CD14-positive monocyte (primary cell): ENCODE measurements around the gene BMPR1B. TPM values are rescaled to one million over a fixed set of nuclear protein-coding genes. Genes with fewer than 3 reads are reported as not detected.

Source experiments
- DNase-seq, 3 donors: peaks; one replicate each; pipeline ENCODE4 v3.0.0-alpha.2; 2011 to 2022
- H2AFZ ChIP-seq: 2 replicates; pipeline ENCODE4 v1.6.0; 2012; ENCODE audit warnings: mild to moderate bottlenecking, low read depth, low read length, inconsistent platforms; ENCODE audit not compliant: insufficient read depth, poor library complexity, severe bottlenecking
- H3K27ac ChIP-seq, 2 donors: 1 replicate in 1 of 2; 2 replicates in 1 of 2; pipeline ENCODE4 v1.5.1; 2012 to 2013; ENCODE audit warnings: low read length in 2 of 2, control low read depth in 1 of 2, inconsistent platforms in 1 of 2, low read depth in 1 of 2, mild to moderate bottlenecking in 1 of 2
- H3K27me3 ChIP-seq, 2 donors: one replicate each; pipeline versions ENCODE4 v1.6.0 to v1.6.1; 2011 to 2013; ENCODE audit warnings: low read length in 2 of 2; ENCODE audit not compliant: control insufficient read depth in 2 of 2, insufficient read depth in 2 of 2
- H3K36me3 ChIP-seq, 2 donors: replicated peaks in 1 of 2; 1 replicate in 1 of 2; 2 replicates in 1 of 2; pipeline versions ENCODE4 v1.5.1 to v1.6.1; 2012 to 2013; ENCODE audit warnings: low read length in 2 of 2, control low read depth in 1 of 2, inconsistent platforms in 1 of 2, mild to moderate bottlenecking in 1 of 2; ENCODE audit not compliant: insufficient read depth in 2 of 2, control insufficient read depth in 1 of 2
- H3K4me1 ChIP-seq, 2 donors: 1 replicate in 1 of 2; 2 replicates in 1 of 2; pipeline versions ENCODE4 v1.5.1 to v1.6.1; 2012 to 2013; ENCODE audit warnings: low read length in 2 of 2, control low read depth in 1 of 2, inconsistent platforms in 1 of 2, mild to moderate bottlenecking in 1 of 2, moderate library complexity in 1 of 2; ENCODE audit not compliant: insufficient read depth in 2 of 2, control insufficient read depth in 1 of 2
- H3K4me2 ChIP-seq: replicated peaks from 2 replicates; pipeline ENCODE3; 2012; ENCODE audit warnings: low read length, moderate library complexity, mild to moderate bottlenecking; ENCODE audit not compliant: poor library complexity, severe bottlenecking; ENCODE audit errors: extremely low read depth
- H3K4me3 ChIP-seq, 3 experiments: fragments of 200-600 bp in 1 of 3; sonication (generic) in 1 of 3; replicated peaks in 1 of 3; 1 replicate in 2 of 3; 2 replicates in 1 of 3; pipeline ENCODE4 v1.5.1; 2011 to 2013; ENCODE audit warnings: low read length in 3 of 3, mild to moderate bottlenecking in 3 of 3, control low read depth in 2 of 3, low read depth in 2 of 3, inconsistent platforms in 1 of 3, moderate library complexity in 1 of 3
- H3K79me2 ChIP-seq: 2 replicates; pipeline ENCODE4 v1.6.0; 2012; ENCODE audit warnings: mild to moderate bottlenecking, control low read depth, inconsistent platforms, low read length, moderate library complexity; ENCODE audit not compliant: insufficient read depth
- H3K9ac ChIP-seq: 2 replicates; pipeline ENCODE4 v1.6.0; 2017; ENCODE audit warnings: low read length, mild to moderate bottlenecking; ENCODE audit not compliant: insufficient read depth, poor library complexity, severe bottlenecking
- H3K9me3 ChIP-seq, 2 donors: replicated peaks in 1 of 2; 1 replicate in 1 of 2; 2 replicates in 1 of 2; pipeline versions ENCODE4 v1.5.1 to v1.6.1; 2012 to 2013; ENCODE audit warnings: low read length in 2 of 2, control low read depth in 1 of 2; ENCODE audit not compliant: control insufficient read depth in 1 of 2, insufficient read depth in 1 of 2
- H4K20me1 ChIP-seq: 2 replicates; pipeline ENCODE4 v1.6.0; 2012; ENCODE audit warnings: mild to moderate bottlenecking, low read length, control low read depth, moderate library complexity; ENCODE audit not compliant: insufficient read depth
- H3K27ac Mint-ChIP-seq, 7 donors: one replicate each; pipeline ENCODE4 v1.8.0; 2020; ENCODE audit warnings: mild to moderate bottlenecking in 7 of 7, mixed read lengths in 7 of 7, moderate library complexity in 6 of 7, inconsistent platforms in 2 of 7
- H3K27me3 Mint-ChIP-seq, 3 donors: one replicate each; pipeline ENCODE4 v1.8.0; 2021 to 2022; ENCODE audit warnings: low read depth in 3 of 3, mild to moderate bottlenecking in 3 of 3, mixed read lengths in 3 of 3, moderate library complexity in 3 of 3, inconsistent platforms in 1 of 3
- H3K36me3 Mint-ChIP-seq, 2 donors: one replicate each; pipeline ENCODE4 v1.8.0; 2020; ENCODE audit warnings: mixed read lengths in 2 of 2, inconsistent platforms in 1 of 2, mild to moderate bottlenecking in 1 of 2
- H3K4me1 Mint-ChIP-seq: one replicate; pipeline ENCODE4 v1.8.0; 2020; ENCODE audit warnings: mild to moderate bottlenecking, mixed read lengths
- H3K4me3 Mint-ChIP-seq, 2 donors: one replicate each; pipeline ENCODE4 v1.8.0; 2020; ENCODE audit warnings: mild to moderate bottlenecking in 2 of 2, mixed read lengths in 2 of 2, moderate library complexity in 1 of 2
- H3K9me3 Mint-ChIP-seq, 7 donors: one replicate each; pipeline ENCODE4 v1.8.0; 2020 to 2022; ENCODE audit warnings: mixed read lengths in 7 of 7, mild to moderate bottlenecking in 6 of 7, moderate library complexity in 6 of 7, inconsistent platforms in 2 of 7
- WGBS: methylation state at CpG from one replicate; pipeline ENCODE4 v1.1.5; 2013; ENCODE audit warnings: missing lambda C conversion rate; ENCODE audit not compliant: insufficient coverage; 5-methylcytosine and 5-hydroxymethylcytosine counted together
- intact Hi-C, 2 donors: fragments of 100-400 bp; cut with micrococcal nuclease; formaldehyde crosslinking; loops; one replicate each; pipeline versions ENCODE4 v1.15.0 to v1.15.1; 2023
- polyA plus RNA-seq, 3 donors: library from polyadenylated mRNA; depleted of rRNA in 1 of 3; unstranded in 2 of 3; stranded (reverse) in 1 of 3; fragments of 300-500 nt in 2 of 3; fragments of >200 nt in 1 of 3; fragmentation: Illumina TruSeq in 2 of 3; gene quantifications; 1 replicate in 2 of 3; 2 replicates in 1 of 3; pipeline ENCODE4 v1.2.3, GENCODE V29; 2012 to 2021
- TF ChIP-seq, protein P1 (sequence below): fragments of 200-600 bp; IDR thresholded peaks from one replicate; pipeline ENCODE4 v1.8.0; 2022; ENCODE audit warnings: antibody characterized with exemption, mild to moderate bottlenecking

Gene BMPR1B
- polyA plus RNA-seq, 3 donors: not detected

DNA sequence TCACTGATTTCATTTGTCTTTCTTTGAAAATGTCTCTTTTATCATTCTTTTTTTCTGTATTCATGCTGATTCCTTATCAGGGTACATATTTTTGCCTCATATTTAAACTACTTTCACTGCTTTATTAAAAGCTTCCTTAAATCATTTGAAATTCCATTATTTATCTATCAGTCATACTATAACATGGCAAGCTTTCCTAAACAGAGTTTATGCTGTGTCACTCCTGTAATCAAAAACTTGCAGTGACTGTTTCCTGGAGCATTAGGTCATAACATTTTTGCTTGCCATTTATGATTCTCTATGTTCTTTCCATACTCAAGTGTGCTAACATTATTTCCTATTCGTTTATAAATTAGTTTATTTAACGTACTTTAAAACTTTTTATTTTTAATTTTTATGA, 203.7 kb downstream of the BMPR1B start:
- no peak overlapping the region for H3K27ac Mint-ChIP-seq
- Histone ChIP-seq H3K36me3 (no peaks in the 10 kb centered on the region), H3K27ac (no peak overlapping the region), H4K20me1 (no peaks in the 10 kb centered on the region), H2AFZ (no peak overlapping the region), H3K79me2 (no peaks in the 10 kb centered on the region), H3K9ac (no peak overlapping the region), H3K4me1 (no peaks in the 10 kb centered on the region), H3K27me3 (no peaks in the 10 kb centered on the region), H3K4me2 (no peak overlapping the region), H3K9me3 (no peaks in the 10 kb centered on the region), H3K4me3 (no peak overlapping the region)
- intact Hi-C loops: no loop called here
- H3K36me3 Mint-ChIP-seq: no peaks in the 10 kb centered on the region
- TF ChIP-seq, protein P1, sequence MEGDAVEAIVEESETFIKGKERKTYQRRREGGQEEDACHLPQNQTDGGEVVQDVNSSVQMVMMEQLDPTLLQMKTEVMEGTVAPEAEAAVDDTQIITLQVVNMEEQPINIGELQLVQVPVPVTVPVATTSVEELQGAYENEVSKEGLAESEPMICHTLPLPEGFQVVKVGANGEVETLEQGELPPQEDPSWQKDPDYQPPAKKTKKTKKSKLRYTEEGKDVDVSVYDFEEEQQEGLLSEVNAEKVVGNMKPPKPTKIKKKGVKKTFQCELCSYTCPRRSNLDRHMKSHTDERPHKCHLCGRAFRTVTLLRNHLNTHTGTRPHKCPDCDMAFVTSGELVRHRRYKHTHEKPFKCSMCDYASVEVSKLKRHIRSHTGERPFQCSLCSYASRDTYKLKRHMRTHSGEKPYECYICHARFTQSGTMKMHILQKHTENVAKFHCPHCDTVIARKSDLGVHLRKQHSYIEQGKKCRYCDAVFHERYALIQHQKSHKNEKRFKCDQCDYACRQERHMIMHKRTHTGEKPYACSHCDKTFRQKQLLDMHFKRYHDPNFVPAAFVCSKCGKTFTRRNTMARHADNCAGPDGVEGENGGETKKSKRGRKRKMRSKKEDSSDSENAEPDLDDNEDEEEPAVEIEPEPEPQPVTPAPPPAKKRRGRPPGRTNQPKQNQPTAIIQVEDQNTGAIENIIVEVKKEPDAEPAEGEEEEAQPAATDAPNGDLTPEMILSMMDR: no peak
- DNase-seq: no peak
- no peak overlapping the region for H3K4me3 Mint-ChIP-seq
- H3K27me3 Mint-ChIP-seq: no peaks in the 10 kb centered on the region
- H3K9me3 Mint-ChIP-seq: peaks cover 0 to 5% (median 4%) of the 10 kb centered on the region in 7 donors
- WGBS: no CpG with 5 or more reads among the region's 2 CpGs
- H3K4me1 Mint-ChIP-seq: no peaks in the 10 kb centered on the region

DNA sequence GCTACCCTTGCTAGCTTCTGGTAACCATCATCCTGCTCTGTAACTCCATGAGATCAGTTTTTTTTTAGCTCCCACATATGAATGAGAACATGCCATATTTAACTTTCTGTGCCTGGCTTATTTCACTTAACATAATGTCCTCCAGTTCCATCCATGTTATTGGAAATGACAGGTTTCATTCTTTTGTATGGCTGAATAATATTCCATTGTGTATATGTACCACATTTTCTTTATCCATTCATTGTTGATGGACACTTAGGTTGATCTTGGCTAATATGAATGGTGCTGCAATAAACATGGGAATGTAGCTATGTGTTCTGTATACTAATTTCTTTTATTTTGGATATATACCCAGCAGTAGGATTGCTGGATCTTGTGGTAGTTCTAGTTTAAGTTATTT, 204.7 kb downstream of the BMPR1B start:
- Mint-ChIP-seq H3K27ac (no peak overlapping the region), H3K36me3 (no peaks in the 10 kb centered on the region), H3K27me3 (no peaks in the 10 kb centered on the region), H3K4me3 (no peak overlapping the region), H3K9me3 (peaks cover 0 to 5% (median 4%) of the 10 kb centered on the region in 7 donors), H3K4me1 (no peaks in the 10 kb centered on the region)
- intact Hi-C loops: no loop called here
- no peaks in the 10 kb centered on the region for H4K20me1 ChIP-seq
- TF ChIP-seq, protein P1: no peak
- H3K27me3 ChIP-seq: no peaks in the 10 kb centered on the region
- no peaks in the 10 kb centered on the region for H3K79me2 ChIP-seq
- no peak overlapping the region for H3K4me3 ChIP-seq
- no peak for DNase-seq
- H3K4me2 ChIP-seq: no peak overlapping the region
- H3K27ac ChIP-seq: no peak overlapping the region
- no peaks in the 10 kb centered on the region for H3K36me3 ChIP-seq
- no peak overlapping the region for H3K9ac ChIP-seq
- no peaks in the 10 kb centered on the region for H3K9me3 ChIP-seq
- H3K4me1 ChIP-seq: no peaks in the 10 kb centered on the region
- no peak overlapping the region for H2AFZ ChIP-seq
